Measurements from ENCODE around the gene NEO1. TPM values are rescaled to one million over a fixed set of nuclear protein-coding genes. Genes with fewer than 3 reads are reported as not detected.

The NEO1 gene
- total RNA-seq, 1 donor from 2014 or later: 30.3 TPM

GRCh38 chr15:73026511-73027054 lies 25.7 kb upstream of the NEO1 start:
- no peak overlapping the region for H3K27ac ChIP-seq (ENCODE audit: low read depth, low read length)
- Mint-ChIP-seq H3K4me1 (ENCODE audit: low read depth, unreplicated experiment) (peaks cover 14% of the 10 kb centered on the region), H3K4me3 (ENCODE audit: unreplicated experiment) (no peak overlapping the region), H3K27me3 (ENCODE audit: low read depth, unreplicated experiment) (peaks cover 11% of the 10 kb centered on the region), H3K36me3 (ENCODE audit: low read depth, unreplicated experiment) (no peaks in the 10 kb centered on the region), H3K9me3 (ENCODE audit: unreplicated experiment) (no peaks in the 10 kb centered on the region), H3K27ac (ENCODE audit: unreplicated experiment) (peak overlapping the region; percentile 47)
- no peak overlapping the region for H3K4me2 ChIP-seq (ENCODE audit: low read length)
- H3K79me2 ChIP-seq (ENCODE audit: insufficient read depth, low read length): no peaks in the 10 kb centered on the region
- H4K20me1 ChIP-seq (ENCODE audit: insufficient read depth, low read length): no peaks in the 10 kb centered on the region
- FAIRE-seq (no peak), DNase-seq (ENCODE audit: low read depth) (no peak)
- H3K9me3 ChIP-seq (ENCODE audit: insufficient read depth, low read depth, low read length): no peaks in the 10 kb centered on the region
- no peak overlapping the region for H3K9ac ChIP-seq (ENCODE audit: low read length)
- peaks cover 4% of the 10 kb centered on the region for H3K4me1 ChIP-seq (ENCODE audit: insufficient read depth, low read length)
- no peaks in the 10 kb centered on the region for H3K36me3 ChIP-seq (ENCODE audit: insufficient read depth, low read length)
- peaks cover 2% of the 10 kb centered on the region for H3K27me3 ChIP-seq (ENCODE audit: insufficient read depth, low read length)
- H2AFZ ChIP-seq (ENCODE audit: low read depth, low read length): no peak overlapping the region
- TF ChIP-seq EZH2 (IDR thresholded peaks at IDR 0.05; ENCODE audit: insufficient read depth, low read length): no peak
- no peak for TF ChIP-seq CTCF (IDR thresholded peaks at IDR 0.05; ENCODE audit: insufficient read depth, low read depth, low read length)
- H3K4me3 ChIP-seq (ENCODE audit: insufficient read depth, low read depth, low read length): no peak overlapping the region

GRCh38 chr15:73028031-73028430 lies 24.2 kb upstream of the NEO1 start:
- DNase-seq (ENCODE audit: low read depth) (no peak), FAIRE-seq (no peak)
- no peaks in the 10 kb centered on the region for H3K9me3 Mint-ChIP-seq (ENCODE audit: unreplicated experiment)
- no peaks in the 10 kb centered on the region for H3K79me2 ChIP-seq (ENCODE audit: insufficient read depth, low read length)
- no peak overlapping the region for H3K4me2 ChIP-seq (ENCODE audit: low read length)
- no peaks in the 10 kb centered on the region for H3K36me3 ChIP-seq (ENCODE audit: insufficient read depth, low read length)
- peaks cover 11% of the 10 kb centered on the region for H3K27me3 Mint-ChIP-seq (ENCODE audit: low read depth, unreplicated experiment)
- no peak for TF ChIP-seq CTCF (IDR thresholded peaks at IDR 0.05; ENCODE audit: insufficient read depth, low read depth, low read length)
- TF ChIP-seq EZH2 (IDR thresholded peaks at IDR 0.05; ENCODE audit: insufficient read depth, low read length): no peak
- H3K9ac ChIP-seq (ENCODE audit: low read length): no peak overlapping the region
- no peak overlapping the region for H2AFZ ChIP-seq (ENCODE audit: low read depth, low read length)
- no peak overlapping the region for H3K4me3 ChIP-seq (ENCODE audit: insufficient read depth, low read depth, low read length)
- H3K36me3 Mint-ChIP-seq (ENCODE audit: low read depth, unreplicated experiment): no peaks in the 10 kb centered on the region
- H3K4me3 Mint-ChIP-seq (ENCODE audit: unreplicated experiment): no peak overlapping the region
- no peak overlapping the region for H3K27ac ChIP-seq (ENCODE audit: low read depth, low read length)
- peaks cover 2% of the 10 kb centered on the region for H3K27me3 ChIP-seq (ENCODE audit: insufficient read depth, low read length)
- H3K27ac Mint-ChIP-seq (ENCODE audit: unreplicated experiment): no peak overlapping the region
- no peaks in the 10 kb centered on the region for H3K4me1 ChIP-seq (ENCODE audit: insufficient read depth, low read length)
- H3K9me3 ChIP-seq (ENCODE audit: insufficient read depth, low read depth, low read length): no peaks in the 10 kb centered on the region
- no peaks in the 10 kb centered on the region for H4K20me1 ChIP-seq (ENCODE audit: insufficient read depth, low read length)
- H3K4me1 Mint-ChIP-seq (ENCODE audit: low read depth, unreplicated experiment): peaks cover 5% of the 10 kb centered on the region

GRCh38 chr15:73028831-73029451 lies 23.3 kb upstream of the NEO1 start:
- H3K4me1 Mint-ChIP-seq (ENCODE audit: low read depth, unreplicated experiment): peaks cover 5% of the 10 kb centered on the region
- FAIRE-seq (no peak), DNase-seq (ENCODE audit: low read depth) (peak; percentile 36)
- Histone ChIP-seq H3K4me3 (ENCODE audit: insufficient read depth, low read depth, low read length) (no peak overlapping the region), H3K9me3 (ENCODE audit: insufficient read depth, low read depth, low read length) (no peaks in the 10 kb centered on the region), H3K36me3 (ENCODE audit: insufficient read depth, low read length) (no peaks in the 10 kb centered on the region), H3K79me2 (ENCODE audit: insufficient read depth, low read length) (no peaks in the 10 kb centered on the region), H4K20me1 (ENCODE audit: insufficient read depth, low read length) (no peaks in the 10 kb centered on the region), H3K4me2 (ENCODE audit: low read length) (no peak overlapping the region), H3K9ac (ENCODE audit: low read length) (no peak overlapping the region), H3K27me3 (ENCODE audit: insufficient read depth, low read length) (peaks cover 2% of the 10 kb centered on the region), H3K4me1 (ENCODE audit: insufficient read depth, low read length) (no peaks in the 10 kb centered on the region), H3K27ac (ENCODE audit: low read depth, low read length) (no peak overlapping the region), H2AFZ (ENCODE audit: low read depth, low read length) (no peak overlapping the region)
- H3K27me3 Mint-ChIP-seq (ENCODE audit: low read depth, unreplicated experiment): peaks cover 13% of the 10 kb centered on the region
- no peak overlapping the region for H3K4me3 Mint-ChIP-seq (ENCODE audit: unreplicated experiment)
- TF ChIP-seq CTCF (IDR thresholded peaks at IDR 0.05; ENCODE audit: insufficient read depth, low read depth, low read length) (no peak), EZH2 (IDR thresholded peaks at IDR 0.05; ENCODE audit: insufficient read depth, low read length) (no peak)
- no peaks in the 10 kb centered on the region for H3K9me3 Mint-ChIP-seq (ENCODE audit: unreplicated experiment)
- H3K36me3 Mint-ChIP-seq (ENCODE audit: low read depth, unreplicated experiment): no peaks in the 10 kb centered on the region
- no peak overlapping the region for H3K27ac Mint-ChIP-seq (ENCODE audit: unreplicated experiment)
